ENCODE measurements around the gene PTPN23.
"Not testable (repeated sequence)": the region's sequence is repeated elsewhere in the genome, so short reads cannot be mapped to it uniquely, and the experiment has no call there.

The PTPN23 gene

GRCh38 chr3:47441796-47442551 lies 61.2 kb downstream of the PTPN23 start:
- DNase-seq (ENCODE audit: low read depth in 2 of 2, low spot score in 1 of 2): no peak

GRCh38 chr3:47443611-47443995 lies 62.8 kb downstream of the PTPN23 start:
- DNase-seq (ENCODE audit: low read depth in 2 of 2, low spot score in 1 of 2): no peak

DNA sequence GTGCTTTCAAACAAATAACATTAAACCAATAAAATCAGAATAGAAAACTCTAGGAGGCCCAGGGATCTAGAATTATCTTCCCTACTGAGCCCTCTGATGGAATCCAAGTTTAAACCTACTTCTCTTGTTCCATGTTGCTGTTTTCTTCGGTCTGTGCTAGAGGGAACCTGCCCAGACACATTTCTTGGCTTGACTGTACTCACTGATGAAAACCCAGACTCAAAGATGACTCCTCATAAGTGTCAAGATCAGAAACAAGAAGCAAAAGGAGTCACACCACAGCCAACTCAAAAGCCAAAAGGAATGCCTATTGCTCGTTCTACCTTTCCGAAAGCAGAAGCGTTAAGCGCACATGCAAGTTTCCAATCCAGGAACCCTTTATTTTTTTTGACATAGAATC lies 63.3 kb downstream of the PTPN23 start:
- DNase-seq (ENCODE audit: low read depth in 2 of 2, low spot score in 1 of 2): no peak

DNA sequence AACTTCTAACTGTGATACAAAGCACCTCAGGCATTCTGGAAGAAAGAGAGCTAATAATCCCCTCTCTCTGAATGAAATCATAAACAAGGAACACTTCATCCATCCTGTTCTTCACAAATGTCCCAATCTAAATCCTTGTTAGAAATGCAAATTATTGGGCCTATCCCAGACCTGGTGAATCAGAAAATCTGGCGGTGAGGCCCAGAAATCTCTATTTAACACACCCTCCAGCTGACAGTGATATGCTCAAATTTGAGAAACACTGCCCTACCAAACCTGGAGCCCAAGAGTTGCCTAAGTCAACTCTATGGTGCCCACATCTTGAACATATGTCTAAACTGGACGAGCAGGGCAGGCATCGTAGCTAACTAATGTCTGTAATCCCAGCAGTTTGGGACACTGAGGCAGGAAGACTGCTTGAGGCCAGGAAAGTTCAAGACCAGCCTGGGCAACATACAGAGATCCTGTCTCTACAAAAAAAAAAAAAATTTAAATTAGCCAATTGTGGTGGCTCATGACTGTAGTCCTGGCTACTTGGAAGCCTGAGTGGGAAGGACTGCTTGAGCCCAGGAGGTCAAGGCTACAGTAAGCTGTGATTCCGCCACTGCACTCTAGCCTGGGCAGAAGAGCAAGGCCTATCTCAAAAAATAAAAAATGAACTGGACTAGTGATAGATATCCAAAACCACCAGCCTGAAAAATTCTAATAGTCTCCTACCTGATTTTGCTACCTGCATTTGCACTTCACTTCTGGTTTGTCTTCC lies 71.8 kb downstream of the PTPN23 start:
- no peak for DNase-seq (ENCODE audit: low read depth in 2 of 2, low spot score in 1 of 2)

GRCh38 chr3:47455806-47456452 lies 75.1 kb downstream of the PTPN23 start:
- no peak for DNase-seq (ENCODE audit: low read depth in 2 of 2, low spot score in 1 of 2)

DNA sequence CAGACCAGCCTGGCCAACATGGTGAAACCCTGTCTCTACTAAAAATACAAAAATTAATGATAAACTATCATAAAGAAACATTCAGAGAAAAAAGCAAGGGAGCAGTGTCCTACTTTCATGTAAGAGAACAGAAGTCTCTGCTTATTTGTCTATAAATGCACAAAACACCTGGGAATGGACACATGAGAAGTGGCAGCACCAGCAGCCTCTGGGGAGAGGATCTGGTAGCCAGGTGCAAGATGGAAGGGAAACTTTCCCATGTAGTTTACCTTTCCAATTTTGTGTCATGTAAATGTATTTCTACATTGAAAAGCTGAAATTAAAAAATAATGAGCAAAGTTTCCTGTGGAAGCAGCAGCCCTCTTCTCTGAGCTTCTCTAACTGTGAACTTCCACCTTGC lies 76.2 kb downstream of the PTPN23 start:
- no peak for DNase-seq (ENCODE audit: low read depth in 2 of 2, low spot score in 1 of 2)

DNA sequence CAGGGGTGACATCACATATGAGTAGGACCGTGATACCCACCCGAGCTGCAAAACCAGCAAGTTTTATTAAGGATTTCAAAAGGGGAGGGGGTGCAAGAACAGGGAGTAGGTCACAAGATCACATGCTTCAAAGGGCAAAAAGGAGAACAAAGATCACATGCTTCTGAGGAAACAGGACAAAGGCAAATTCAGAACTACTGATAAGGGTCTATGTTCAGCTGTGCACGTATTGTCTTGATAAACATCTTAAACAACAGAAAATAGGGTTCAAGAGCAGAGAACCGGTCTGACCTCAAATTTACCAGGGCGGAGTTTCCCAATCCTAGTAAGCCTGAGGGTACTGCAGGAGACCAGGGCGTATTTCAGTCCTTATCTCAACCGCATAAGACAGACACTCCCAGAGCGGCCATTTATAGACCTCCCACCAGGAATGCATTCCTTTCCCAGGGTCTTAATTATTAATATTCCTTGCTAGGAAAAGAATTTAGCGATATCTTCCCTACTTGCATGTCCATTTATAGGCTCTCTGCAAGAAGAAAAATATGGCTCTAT lies 78.8 kb downstream of the PTPN23 start:
- DNase-seq (ENCODE audit: low read depth in 2 of 2, low spot score in 1 of 2): not testable (repeated sequence)
